Skeletal muscle tissue (tissue), 4 donors: Measurements from ENCODE around the gene NEURL1B. TPM values are rescaled to one million over a fixed set of nuclear protein-coding genes. Genes with fewer than 3 reads are reported as not detected.

Experiments
- H3K27ac ChIP-seq: one replicate; pipeline ENCODE4 v1.7.0; 2013; ENCODE audit warnings: mild to moderate bottlenecking, low read depth, low read length, inconsistent platforms
- H3K27me3 ChIP-seq, 3 donors: one replicate each; pipeline ENCODE4 v1.7.0; 2013; ENCODE audit warnings: low read length in 3 of 3; ENCODE audit not compliant: control insufficient read depth in 3 of 3, insufficient read depth in 3 of 3
- H3K36me3 ChIP-seq, 3 donors: one replicate each; pipeline ENCODE4 v1.7.0; 2013; ENCODE audit warnings: low read length in 3 of 3; ENCODE audit not compliant: control insufficient read depth in 3 of 3, insufficient read depth in 3 of 3
- H3K4me1 ChIP-seq, 3 donors: one replicate each; pipeline ENCODE4 v1.7.0; 2013; ENCODE audit warnings: low read length in 3 of 3, mild to moderate bottlenecking in 3 of 3; ENCODE audit not compliant: control insufficient read depth in 3 of 3, insufficient read depth in 3 of 3
- H3K4me3 ChIP-seq, 3 donors: one replicate each; pipeline ENCODE4 v1.7.0; 2013; ENCODE audit warnings: low read length in 3 of 3
- H3K9ac ChIP-seq, 3 donors: one replicate each; pipeline ENCODE4 v1.7.0; 2013; ENCODE audit warnings: low read length in 3 of 3, mild to moderate bottlenecking in 3 of 3, moderate library complexity in 2 of 3, low read depth in 1 of 3
- H3K9me3 ChIP-seq, 3 donors: one replicate each; pipeline ENCODE4 v1.7.0; 2013; ENCODE audit warnings: low read length in 3 of 3; ENCODE audit not compliant: control insufficient read depth in 3 of 3
- total RNA-seq: library from RNA; depleted of rRNA; stranded (reverse); fragments of >200 nt; gene quantifications from one replicate; pipeline ENCODE4 v1.2.3, GENCODE V29; 2014
- donor health status: Osteomylitis.

The NEURL1B gene
- total RNA-seq, 1 donor from 2014 or later, result 23.0 TPM

GRCh38 chr5:172716796-172717313, 75.8 kb downstream of the NEURL1B start:
- Histone ChIP-seq H3K4me1 (peaks cover 35 to 43% (median 39%) of the 10 kb centered on the region in 3 donors), H3K9ac (peak overlapping the region in 2 of 3 donors; percentile 27 to 40), H3K9me3 (no peaks in the 10 kb centered on the region), H3K27me3 (no peaks in the 10 kb centered on the region), H3K36me3 (no peaks in the 10 kb centered on the region), H3K27ac (peak overlapping the region; percentile 72), H3K4me3 (no peak overlapping the region)

DNA sequence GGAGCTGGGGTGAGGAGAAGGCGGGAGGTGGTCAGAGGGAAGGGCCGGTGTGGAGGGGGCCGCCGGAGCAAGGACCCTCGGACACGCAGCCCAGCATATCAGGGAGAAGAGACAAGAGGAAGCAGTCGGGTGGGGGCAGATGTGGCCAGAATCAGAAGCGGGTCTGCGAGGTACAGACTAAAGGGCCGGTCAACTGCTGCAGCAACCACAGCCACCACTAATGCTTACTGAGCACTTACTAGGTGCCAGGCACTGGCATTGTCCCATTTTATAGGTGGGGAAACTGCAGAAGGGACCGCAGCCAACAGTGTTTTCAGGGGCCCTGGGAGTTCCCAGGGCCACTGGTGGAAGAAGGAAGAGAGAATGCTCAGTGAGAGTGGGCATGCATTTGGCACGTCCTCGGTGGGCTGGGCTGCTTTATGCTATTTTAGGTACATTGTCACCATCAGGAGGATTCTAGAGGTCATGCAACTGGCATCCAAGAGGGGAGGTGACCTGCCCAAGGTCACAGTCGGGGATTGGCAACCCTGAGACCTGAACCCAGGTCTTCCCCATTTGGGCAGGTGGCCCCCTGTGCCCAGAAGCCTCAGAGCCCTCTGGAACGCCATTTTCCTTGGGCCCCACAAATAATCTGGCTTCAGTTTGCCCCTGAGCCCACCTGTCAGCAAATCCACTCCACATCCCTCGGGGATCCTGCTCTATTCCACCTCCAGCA, 76.6 kb downstream of the NEURL1B start:
- H3K4me3 ChIP-seq, result peak overlapping the region in 1 of 3 donors; percentile 35
- H3K4me1 ChIP-seq, result peaks cover 41 to 48% (median 44%) of the 10 kb centered on the region in 3 donors
- peak overlapping the region; percentile 10 for H3K27ac ChIP-seq
- H3K9me3 ChIP-seq, result no peaks in the 10 kb centered on the region
- no peaks in the 10 kb centered on the region for H3K27me3 ChIP-seq
- no peaks in the 10 kb centered on the region for H3K36me3 ChIP-seq
- peak overlapping the region in 1 of 3 donors; percentile 27 for H3K9ac ChIP-seq

- no peaks in the 10 kb centered on the region for H3K27me3 ChIP-seq
- no peaks in the 10 kb centered on the region for H3K9me3 ChIP-seq
- no peak overlapping the region for H3K9ac ChIP-seq
- no peaks in the 10 kb centered on the region for H3K36me3 ChIP-seq
- H3K27ac ChIP-seq, result no peak overlapping the region
- peaks cover 36 to 40% (median 37%) of the 10 kb centered on the region in 3 donors for H3K4me1 ChIP-seq
- H3K4me3 ChIP-seq, result no peak overlapping the region
Measured at GRCh38 chr5:172718527-172719114, 77.6 kb downstream of the NEURL1B start.

- H3K9me3 ChIP-seq, result no peaks in the 10 kb centered on the region
- no peaks in the 10 kb centered on the region for H3K36me3 ChIP-seq
- no peak overlapping the region for H3K9ac ChIP-seq
- peaks cover 33 to 35% (median 34%) of the 10 kb centered on the region in 3 donors for H3K4me1 ChIP-seq
- H3K27me3 ChIP-seq, result no peaks in the 10 kb centered on the region
- H3K4me3 ChIP-seq, result no peak overlapping the region
- no peak overlapping the region for H3K27ac ChIP-seq
Measured at GRCh38 chr5:172719211-172719610, 78.1 kb downstream of the NEURL1B start.

- Histone ChIP-seq H3K27ac (peak overlapping the region; percentile 48), H3K27me3 (no peaks in the 10 kb centered on the region), H3K9me3 (no peaks in the 10 kb centered on the region), H3K9ac (no peak overlapping the region), H3K36me3 (no peaks in the 10 kb centered on the region), H3K4me1 (peaks cover 18 to 27% (median 22%) of the 10 kb centered on the region in 3 donors), H3K4me3 (no peak overlapping the region)
Measured at GRCh38 chr5:172720655-172721054, 79.6 kb downstream of the NEURL1B start.

- Histone ChIP-seq H3K27me3 (no peaks in the 10 kb centered on the region), H3K27ac (peak overlapping the region; percentile 48), H3K36me3 (no peaks in the 10 kb centered on the region), H3K9me3 (no peaks in the 10 kb centered on the region), H3K4me3 (peak overlapping the region in 1 of 3 donors; percentile 35), H3K9ac (peak overlapping the region in 2 of 3 donors; percentile 33 to 34), H3K4me1 (peaks cover 17 to 22% (median 22%) of the 10 kb centered on the region in 3 donors)
Measured at GRCh38 chr5:172721455-172722326, 80.6 kb downstream of the NEURL1B start.

DNA sequence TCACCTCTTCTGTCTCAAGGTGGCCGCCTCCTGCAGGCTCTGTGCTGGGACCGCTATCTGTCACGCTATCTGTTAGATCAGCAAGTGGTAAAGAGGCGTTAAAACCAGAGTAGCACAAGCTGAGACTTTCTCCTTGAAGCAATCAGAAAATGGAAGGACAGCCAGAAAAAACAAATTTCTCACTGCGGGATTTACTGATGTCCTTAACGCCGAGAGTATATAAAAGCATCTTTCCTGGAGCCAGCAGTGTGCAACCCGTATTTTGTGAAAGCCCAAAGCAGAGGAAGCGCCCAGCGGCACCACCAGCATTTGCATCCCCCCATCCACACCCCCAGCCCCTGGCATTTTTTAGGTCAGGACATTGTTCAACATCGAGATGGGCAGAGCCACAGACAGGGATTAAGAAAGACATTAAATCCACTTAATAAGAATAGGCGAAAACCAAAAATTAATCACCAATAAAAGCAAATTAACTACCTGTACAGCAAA, 81.3 kb downstream of the NEURL1B start:
- H3K4me1 ChIP-seq, result peaks cover 13 to 18% (median 16%) of the 10 kb centered on the region in 3 donors
- H3K9me3 ChIP-seq, result no peaks in the 10 kb centered on the region
- H3K27me3 ChIP-seq, result no peaks in the 10 kb centered on the region
- H3K4me3 ChIP-seq, result peak overlapping the region in 1 of 3 donors; percentile 35
- no peaks in the 10 kb centered on the region for H3K36me3 ChIP-seq
- peak overlapping the region; percentile 36 for H3K27ac ChIP-seq
- H3K9ac ChIP-seq, result peak overlapping the region in 1 of 3 donors; percentile 34

GRCh38 chr5:172723508-172723907, 82.4 kb downstream of the NEURL1B start:
- Histone ChIP-seq H3K27me3 (no peaks in the 10 kb centered on the region), H3K4me1 (peaks cover 9 to 13% (median 12%) of the 10 kb centered on the region in 3 donors), H3K36me3 (no peaks in the 10 kb centered on the region), H3K27ac (no peak overlapping the region), H3K9ac (no peak overlapping the region), H3K9me3 (no peaks in the 10 kb centered on the region), H3K4me3 (no peak overlapping the region)

DNA sequence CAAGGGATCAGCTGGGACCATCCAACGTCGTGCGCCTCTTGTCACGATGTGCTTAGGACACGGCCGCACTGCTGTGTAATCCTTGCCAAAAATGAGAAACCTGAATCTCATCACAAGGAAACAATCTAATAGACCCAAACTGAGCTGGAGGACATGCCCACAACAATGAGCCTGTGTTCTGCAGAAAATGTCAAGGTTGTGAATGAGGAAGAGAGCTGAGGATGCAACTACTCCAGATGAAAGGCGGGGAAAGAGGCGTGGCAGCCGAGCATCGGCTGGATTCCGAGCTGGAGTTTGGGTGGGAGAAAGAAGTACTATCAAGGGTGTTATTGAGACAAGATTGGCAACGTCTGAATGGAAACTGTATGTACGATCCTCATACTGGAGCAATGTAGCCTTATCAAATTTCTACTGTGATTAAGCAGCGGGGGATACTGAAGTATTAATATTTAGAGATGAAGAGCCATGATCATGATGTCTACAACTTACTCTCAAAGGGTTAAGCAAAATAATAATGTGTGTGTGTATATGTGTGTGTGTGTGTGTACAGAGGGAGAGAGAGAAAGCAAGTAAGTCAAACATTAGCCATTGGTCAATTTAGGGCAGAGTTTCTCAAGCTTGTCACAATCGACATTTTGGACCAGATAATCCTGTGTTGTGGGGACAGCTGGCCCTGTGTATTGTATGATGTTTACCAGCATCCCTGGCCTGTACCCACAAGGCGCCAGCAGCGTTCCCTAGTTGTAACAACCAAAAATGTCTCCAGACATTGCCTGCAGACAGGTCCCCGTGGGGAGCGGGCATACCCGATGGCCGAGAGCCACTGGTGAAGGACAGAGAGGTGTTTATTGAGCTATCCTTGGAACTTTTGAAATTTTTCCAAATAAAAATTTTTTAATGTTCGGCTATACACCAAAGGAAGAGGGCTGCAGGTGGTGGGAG, 83.5 kb downstream of the NEURL1B start:
- Histone ChIP-seq H3K27me3 (no peaks in the 10 kb centered on the region), H3K9me3 (no peaks in the 10 kb centered on the region), H3K27ac (no peak overlapping the region), H3K4me3 (no peak overlapping the region), H3K36me3 (no peaks in the 10 kb centered on the region), H3K9ac (no peak overlapping the region), H3K4me1 (peaks cover 9 to 13% (median 12%) of the 10 kb centered on the region in 3 donors)
